WTC11 (cell line): ENCODE measurements around the gene RPH3AL. TPM values are rescaled to one million over a fixed set of nuclear protein-coding genes. Genes with fewer than 3 reads are reported as not detected.

ENCODE experiments used
- ATAC-seq: fragments of 200-7000 bp; cut with Tn5 transposase; 2 replicates; pipeline ENCODE4 v1.10.0; 2021; ENCODE audit warnings: mild to moderate bottlenecking, moderate library complexity
- CTCF ChIA-PET: fragments of 300-600 bp; sonication (Branson Sonifier 250); formaldehyde crosslinking; loops from one replicate; lab custom pipeline; 2021; ENCODE audit warnings: antibody characterized with exemption; lab: Charles Lee
- POLR2A ChIA-PET: fragments of 350-600 bp; sonication (Branson Sonifier 250); formaldehyde crosslinking; loops from one replicate; lab custom pipeline; 2021; ENCODE audit warnings: antibody characterized with exemption; lab: Charles Lee
- DNase-seq: peaks from one replicate; pipeline ENCODE4 v3.0.0; 2021; ENCODE audit warnings: low spot score
- H3K27ac Mint-ChIP-seq: 2 replicates; pipeline ENCODE4 v1.8.0; 2021; ENCODE audit warnings: mixed read lengths
- H3K27me3 Mint-ChIP-seq: 2 replicates; pipeline ENCODE4 v1.8.0; 2021; ENCODE audit warnings: low read depth, mild to moderate bottlenecking, moderate library complexity, mixed read lengths
- H3K36me3 Mint-ChIP-seq: 2 replicates; pipeline ENCODE4 v1.8.0; 2021; ENCODE audit warnings: mixed read lengths
- H3K4me1 Mint-ChIP-seq: 2 replicates; pipeline ENCODE4 v1.8.0; 2022; ENCODE audit warnings: mixed read lengths
- H3K4me3 Mint-ChIP-seq: 2 replicates; pipeline ENCODE4 v1.8.0; 2021; ENCODE audit warnings: mild to moderate bottlenecking, moderate library complexity, mixed read lengths
- H3K9me3 Mint-ChIP-seq: 2 replicates; pipeline ENCODE4 v1.8.0; 2021; ENCODE audit warnings: mixed read lengths
- ATF2 ChIP-seq: sonication (generic); formaldehyde crosslinking; IDR thresholded peaks from 2 replicates; pipeline ENCODE4 v1.8.1; 2022; ENCODE audit warnings: low read depth, missing genetic modification reagents, borderline replicate concordance
- ELF4 ChIP-seq: sonication (generic); formaldehyde crosslinking; IDR thresholded peaks from 2 replicates; pipeline ENCODE4 v1.8.1; 2022; ENCODE audit warnings: low read depth, mild to moderate bottlenecking, moderate library complexity, missing genetic modification reagents
- ETV6 ChIP-seq: sonication (generic); formaldehyde crosslinking; IDR thresholded peaks from 2 replicates; pipeline ENCODE4 v1.8.1; 2022; ENCODE audit warnings: mild to moderate bottlenecking, missing genetic modification reagents
- FOXK1 ChIP-seq: sonication (generic); formaldehyde crosslinking; IDR thresholded peaks from 2 replicates; pipeline ENCODE4 v1.8.0; 2022; ENCODE audit warnings: mild to moderate bottlenecking, moderate library complexity, missing genetic modification reagents
- GABPB1 ChIP-seq: sonication (generic); formaldehyde crosslinking; IDR thresholded peaks from 2 replicates; pipeline ENCODE4 v1.8.1; 2023; ENCODE audit warnings: mild to moderate bottlenecking, missing genetic modification reagents
- NFYB ChIP-seq: sonication (generic); formaldehyde crosslinking; conservative IDR thresholded peaks from 2 replicates; pipeline ENCODE4 v1.8.0; 2022; ENCODE audit warnings: low read depth, missing genetic modification reagents
- NR3C1 ChIP-seq: sonication (generic); formaldehyde crosslinking; conservative IDR thresholded peaks from 2 replicates; pipeline ENCODE4 v1.8.1; 2023; ENCODE audit warnings: low read depth, mild to moderate bottlenecking, missing genetic modification reagents
- SOX15 ChIP-seq: fragments of 250-450 bp; sonication (Bioruptor Pico); IDR thresholded peaks from 2 replicates; pipeline ENCODE4 v1.9.0; 2021; ENCODE audit warnings: mild to moderate bottlenecking
- STAT6 ChIP-seq: sonication (generic); formaldehyde crosslinking; conservative IDR thresholded peaks from 2 replicates; pipeline ENCODE4 v1.8.1; 2023; ENCODE audit warnings: mild to moderate bottlenecking, low read depth, missing genetic modification reagents, moderate library complexity
- ZBTB43 ChIP-seq: sonication (generic); formaldehyde crosslinking; IDR thresholded peaks from 2 replicates; pipeline ENCODE4 v1.8.1; 2023; ENCODE audit warnings: mild to moderate bottlenecking, missing genetic modification reagents
- ZNF232 ChIP-seq: sonication (generic); formaldehyde crosslinking; IDR thresholded peaks from 2 replicates; pipeline ENCODE4 v1.8.0; 2022; ENCODE audit warnings: mild to moderate bottlenecking, missing genetic modification reagents
- ZNF425 ChIP-seq: fragments of 250-450 bp; sonication (Bioruptor Pico); conservative IDR thresholded peaks from 2 replicates; pipeline ENCODE4 v1.9.0; 2021; ENCODE audit warnings: mild to moderate bottlenecking
- total RNA-seq: library from RNA; stranded (reverse); gene quantifications from 3 replicates; pipeline ENCODE4 v1.2.3, GENCODE V29; 2021
- TF ChIP-seq, protein P1 (sequence below): sonication (generic); formaldehyde crosslinking; IDR thresholded peaks from 2 replicates; pipeline ENCODE4 v1.8.0; 2022; ENCODE audit warnings: mild to moderate bottlenecking, missing genetic modification reagents
- TF ChIP-seq, protein P2 (sequence below): sonication (generic); formaldehyde crosslinking; IDR thresholded peaks from 2 replicates; pipeline ENCODE4 v1.8.0; 2022; ENCODE audit warnings: missing genetic modification reagents
- TF ChIP-seq, protein P3 (sequence below): sonication (generic); formaldehyde crosslinking; IDR thresholded peaks from 2 replicates; pipeline ENCODE4 v1.8.0; 2023; ENCODE audit warnings: mild to moderate bottlenecking, missing genetic modification reagents

RPH3AL gene
- total RNA-seq, 1 experiment from 2014 or later = 2.0 TPM

DNA sequence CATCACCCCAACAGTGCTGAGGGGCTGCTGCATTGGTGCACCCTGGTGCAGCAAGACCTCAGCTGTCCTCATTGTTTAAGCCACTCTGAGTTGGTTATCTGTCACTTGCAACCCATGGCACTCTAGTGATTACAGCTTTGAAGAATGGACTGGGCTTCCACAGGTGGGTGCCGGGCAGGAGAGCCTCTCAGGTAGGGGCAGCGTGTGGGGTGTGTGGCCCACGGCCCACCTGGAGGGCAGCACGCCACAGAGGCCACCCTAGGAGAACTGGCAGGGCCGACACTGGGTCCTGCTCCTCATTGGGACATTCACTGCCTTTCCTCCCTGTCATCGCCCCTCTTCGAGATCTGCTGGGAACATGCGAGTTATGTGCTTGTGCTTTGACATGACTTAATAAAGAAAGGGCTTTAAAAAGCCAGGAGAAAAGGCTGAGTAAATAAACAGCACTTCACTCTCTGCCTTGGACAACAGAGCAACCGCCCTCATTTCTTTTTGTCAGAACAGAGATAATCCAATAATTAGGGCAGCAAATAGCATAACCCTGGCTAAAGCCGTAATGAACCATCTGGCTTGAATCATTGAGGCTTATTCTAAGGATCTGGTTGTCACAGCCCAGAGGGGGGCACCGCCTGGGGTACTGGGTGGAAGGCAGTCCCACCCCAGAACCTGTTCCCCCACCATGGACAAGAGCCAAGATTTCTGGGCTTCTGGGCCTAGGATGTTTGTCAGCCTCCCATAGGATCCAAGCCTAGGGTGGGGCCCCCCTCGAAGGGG is 174.1 kb downstream of the RPH3AL start:
- DNase-seq = no peak
- H3K9me3 Mint-ChIP-seq = no peaks in the 10 kb centered on the region
- ChIA-PET POLR2A (no interaction called here), CTCF (interaction anchor here (1.1 kb wide), 1 partner anchor 130 kb away, joined by 4 read pairs; no protein-coding TSS in a partner anchor)
- no peaks in the 10 kb centered on the region for H3K36me3 Mint-ChIP-seq
- TF ChIP-seq STAT6 (CRISPR knock-in tag) = no peak
- TF ChIP-seq ELF4 (CRISPR knock-in tag) = no peak
- no peak for TF ChIP-seq ATF2 (CRISPR knock-in tag)
- TF ChIP-seq NR3C1 (CRISPR knock-in tag) = no peak
- TF ChIP-seq GABPB1 (CRISPR knock-in tag) = no peak
- no peak for TF ChIP-seq NFYB
- ATAC-seq = no peak
- no peak overlapping the region for H3K4me3 Mint-ChIP-seq
- peaks cover 40% of the 10 kb centered on the region for H3K27me3 Mint-ChIP-seq
- H3K4me1 Mint-ChIP-seq = peaks cover 12% of the 10 kb centered on the region
- no peak overlapping the region for H3K27ac Mint-ChIP-seq

GRCh38 chr17:177762-178161 is 174.8 kb downstream of the RPH3AL start:
- DNase-seq (no peak), ATAC-seq (no peak)
- Mint-ChIP-seq H3K27me3 (peaks cover 33% of the 10 kb centered on the region), H3K4me1 (peaks cover 9% of the 10 kb centered on the region), H3K36me3 (no peaks in the 10 kb centered on the region), H3K27ac (no peak overlapping the region), H3K4me3 (no peak overlapping the region), H3K9me3 (no peaks in the 10 kb centered on the region)
- CTCF ChIA-PET = no interaction called here
- POLR2A ChIA-PET = no interaction called here
- TF ChIP-seq, protein P1, sequence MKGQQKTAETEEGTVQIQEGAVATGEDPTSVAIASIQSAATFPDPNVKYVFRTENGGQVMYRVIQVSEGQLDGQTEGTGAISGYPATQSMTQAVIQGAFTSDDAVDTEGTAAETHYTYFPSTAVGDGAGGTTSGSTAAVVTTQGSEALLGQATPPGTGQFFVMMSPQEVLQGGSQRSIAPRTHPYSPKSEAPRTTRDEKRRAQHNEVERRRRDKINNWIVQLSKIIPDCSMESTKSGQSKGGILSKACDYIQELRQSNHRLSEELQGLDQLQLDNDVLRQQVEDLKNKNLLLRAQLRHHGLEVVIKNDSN (CRISPR knock-in tag) = no peak
- TF ChIP-seq ZNF232 (no peak), ZBTB43 (CRISPR knock-in tag) (no peak), STAT6 (CRISPR knock-in tag) (no peak), FOXK1 (CRISPR knock-in tag) (no peak), SOX15 (CRISPR knock-in tag) (no peak), ETV6 (CRISPR knock-in tag) (no peak), ZNF425 (CRISPR knock-in tag) (no peak)
- TF ChIP-seq, protein P2, sequence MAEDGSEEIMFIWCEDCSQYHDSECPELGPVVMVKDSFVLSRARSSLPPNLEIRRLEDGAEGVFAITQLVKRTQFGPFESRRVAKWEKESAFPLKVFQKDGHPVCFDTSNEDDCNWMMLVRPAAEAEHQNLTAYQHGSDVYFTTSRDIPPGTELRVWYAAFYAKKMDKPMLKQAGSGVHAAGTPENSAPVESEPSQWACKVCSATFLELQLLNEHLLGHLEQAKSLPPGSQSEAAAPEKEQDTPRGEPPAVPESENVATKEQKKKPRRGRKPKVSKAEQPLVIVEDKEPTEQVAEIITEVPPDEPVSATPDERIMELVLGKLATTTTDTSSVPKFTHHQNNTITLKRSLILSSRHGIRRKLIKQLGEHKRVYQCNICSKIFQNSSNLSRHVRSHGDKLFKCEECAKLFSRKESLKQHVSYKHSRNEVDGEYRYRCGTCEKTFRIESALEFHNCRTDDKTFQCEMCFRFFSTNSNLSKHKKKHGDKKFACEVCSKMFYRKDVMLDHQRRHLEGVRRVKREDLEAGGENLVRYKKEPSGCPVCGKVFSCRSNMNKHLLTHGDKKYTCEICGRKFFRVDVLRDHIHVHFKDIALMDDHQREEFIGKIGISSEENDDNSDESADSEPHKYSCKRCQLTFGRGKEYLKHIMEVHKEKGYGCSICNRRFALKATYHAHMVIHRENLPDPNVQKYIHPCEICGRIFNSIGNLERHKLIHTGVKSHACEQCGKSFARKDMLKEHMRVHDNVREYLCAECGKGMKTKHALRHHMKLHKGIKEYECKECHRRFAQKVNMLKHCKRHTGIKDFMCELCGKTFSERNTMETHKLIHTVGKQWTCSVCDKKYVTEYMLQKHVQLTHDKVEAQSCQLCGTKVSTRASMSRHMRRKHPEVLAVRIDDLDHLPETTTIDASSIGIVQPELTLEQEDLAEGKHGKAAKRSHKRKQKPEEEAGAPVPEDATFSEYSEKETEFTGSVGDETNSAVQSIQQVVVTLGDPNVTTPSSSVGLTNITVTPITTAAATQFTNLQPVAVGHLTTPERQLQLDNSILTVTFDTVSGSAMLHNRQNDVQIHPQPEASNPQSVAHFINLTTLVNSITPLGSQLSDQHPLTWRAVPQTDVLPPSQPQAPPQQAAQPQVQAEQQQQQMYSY (CRISPR knock-in tag) = no peak
- TF ChIP-seq, protein P3, sequence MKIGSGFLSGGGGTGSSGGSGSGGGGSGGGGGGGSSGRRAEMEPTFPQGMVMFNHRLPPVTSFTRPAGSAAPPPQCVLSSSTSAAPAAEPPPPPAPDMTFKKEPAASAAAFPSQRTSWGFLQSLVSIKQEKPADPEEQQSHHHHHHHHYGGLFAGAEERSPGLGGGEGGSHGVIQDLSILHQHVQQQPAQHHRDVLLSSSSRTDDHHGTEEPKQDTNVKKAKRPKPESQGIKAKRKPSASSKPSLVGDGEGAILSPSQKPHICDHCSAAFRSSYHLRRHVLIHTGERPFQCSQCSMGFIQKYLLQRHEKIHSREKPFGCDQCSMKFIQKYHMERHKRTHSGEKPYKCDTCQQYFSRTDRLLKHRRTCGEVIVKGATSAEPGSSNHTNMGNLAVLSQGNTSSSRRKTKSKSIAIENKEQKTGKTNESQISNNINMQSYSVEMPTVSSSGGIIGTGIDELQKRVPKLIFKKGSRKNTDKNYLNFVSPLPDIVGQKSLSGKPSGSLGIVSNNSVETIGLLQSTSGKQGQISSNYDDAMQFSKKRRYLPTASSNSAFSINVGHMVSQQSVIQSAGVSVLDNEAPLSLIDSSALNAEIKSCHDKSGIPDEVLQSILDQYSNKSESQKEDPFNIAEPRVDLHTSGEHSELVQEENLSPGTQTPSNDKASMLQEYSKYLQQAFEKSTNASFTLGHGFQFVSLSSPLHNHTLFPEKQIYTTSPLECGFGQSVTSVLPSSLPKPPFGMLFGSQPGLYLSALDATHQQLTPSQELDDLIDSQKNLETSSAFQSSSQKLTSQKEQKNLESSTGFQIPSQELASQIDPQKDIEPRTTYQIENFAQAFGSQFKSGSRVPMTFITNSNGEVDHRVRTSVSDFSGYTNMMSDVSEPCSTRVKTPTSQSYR (CRISPR knock-in tag) = no peak
